Measurements from ENCODE around the gene TUT4. TPM values are rescaled to one million over a fixed set of nuclear protein-coding genes. Genes with fewer than 3 reads are reported as not detected.

Gene TUT4
- total RNA-seq, 2 experiments from 2014 or later: 48.1 to 51.2 TPM

DNA sequence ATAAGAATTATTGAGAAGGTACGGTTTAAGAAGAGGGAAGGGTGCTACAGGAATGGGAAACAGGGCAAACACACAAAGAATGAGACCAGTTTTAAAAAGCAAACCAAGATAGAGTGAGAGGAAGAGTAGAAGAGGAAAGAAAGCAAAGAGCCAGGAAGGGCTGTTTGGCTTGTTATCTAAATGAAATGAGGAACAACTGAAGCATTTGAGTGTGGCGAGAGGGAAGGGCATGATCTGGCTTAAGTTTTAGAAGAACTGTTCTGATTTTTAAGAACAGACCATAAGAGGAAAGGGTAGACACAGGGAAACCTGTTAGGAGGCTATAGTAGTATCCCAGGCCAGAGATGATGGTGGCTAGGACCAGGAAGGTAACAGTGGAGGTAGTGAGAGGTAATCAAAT lies 73.8 kb downstream of the TUT4 start:
- intact Hi-C loops (cut with micrococcal nuclease): no loop called here
- H3K9me3 Mint-ChIP-seq: no peaks in the 10 kb centered on the region

DNA sequence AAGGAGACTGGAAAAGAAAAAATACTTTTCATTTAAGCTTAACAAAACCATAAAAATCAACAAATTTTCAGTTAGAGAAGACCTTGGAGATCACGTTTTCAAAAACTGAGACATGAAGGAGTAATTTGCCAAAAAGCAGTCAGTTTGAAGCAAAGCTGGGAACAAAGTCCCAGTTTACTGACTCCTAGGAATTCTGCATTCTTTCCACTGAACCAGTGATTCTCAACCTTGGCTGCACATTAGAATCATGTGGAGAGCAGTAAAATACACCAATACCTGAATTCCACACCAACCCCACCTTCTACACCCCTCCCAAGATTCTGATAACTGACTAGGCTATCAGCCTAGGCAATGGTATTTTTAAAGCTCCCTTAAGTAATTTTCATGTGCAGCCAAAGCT lies 75.0 kb downstream of the TUT4 start:
- no peak for DNase-seq
- H3K4me1 Mint-ChIP-seq (ENCODE audit: low read depth): peaks cover 3% of the 10 kb centered on the region
- no peak overlapping the region for H3K27ac Mint-ChIP-seq
- no peaks in the 10 kb centered on the region for H3K27me3 Mint-ChIP-seq (ENCODE audit: low read depth)
- no peak overlapping the region for H3K4me3 Mint-ChIP-seq
- H3K36me3 Mint-ChIP-seq (ENCODE audit: low read depth): peaks cover 7% of the 10 kb centered on the region
- CTCF ChIA-PET: interaction anchor here (0.8 kb wide), 1 partner anchor 18 kb away, joined by 3 read pairs; no protein-coding TSS in a partner anchor
- H3K9me3 Mint-ChIP-seq: no peaks in the 10 kb centered on the region
- intact Hi-C loops (cut with micrococcal nuclease): no loop called here

More for the DNA sequence above, 73.8 kb downstream of the TUT4 start:
- no peak overlapping the region for H3K27ac Mint-ChIP-seq
- H3K36me3 Mint-ChIP-seq (ENCODE audit: low read depth): peaks cover 7% of the 10 kb centered on the region
- no peak overlapping the region for H3K4me3 Mint-ChIP-seq
- CTCF ChIA-PET: no interaction called here
- H3K27me3 Mint-ChIP-seq (ENCODE audit: low read depth): no peaks in the 10 kb centered on the region
- DNase-seq: no peak
- no peaks in the 10 kb centered on the region for H3K4me1 Mint-ChIP-seq (ENCODE audit: low read depth)

DNA sequence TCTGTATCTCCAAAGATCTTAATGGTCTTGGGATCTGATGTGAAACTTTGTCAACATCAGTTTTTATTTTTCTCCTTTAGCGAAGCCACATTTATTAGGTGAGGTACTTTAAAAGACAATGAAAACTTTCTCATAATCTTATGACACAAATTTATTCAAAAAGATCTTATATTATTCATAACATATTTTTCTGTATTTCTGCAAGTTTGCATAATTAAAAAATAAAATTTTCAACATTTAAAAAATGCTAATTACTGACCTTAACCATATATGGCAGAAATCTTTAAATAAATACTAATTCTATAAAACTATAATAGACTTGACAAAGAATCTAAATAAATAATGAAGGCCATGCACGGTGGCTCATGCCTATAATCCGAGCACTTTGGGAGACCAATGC lies 75.9 kb downstream of the TUT4 start:
- Mint-ChIP-seq H3K4me3 (no peak overlapping the region), H3K27ac (no peak overlapping the region), H3K27me3 (ENCODE audit: low read depth) (no peaks in the 10 kb centered on the region), H3K9me3 (no peaks in the 10 kb centered on the region), H3K4me1 (ENCODE audit: low read depth) (peaks cover 4% of the 10 kb centered on the region), H3K36me3 (ENCODE audit: low read depth) (peaks cover 4% of the 10 kb centered on the region)
- DNase-seq: no peak
- CTCF ChIA-PET: no interaction called here
- intact Hi-C loops (cut with micrococcal nuclease): no loop called here

DNA sequence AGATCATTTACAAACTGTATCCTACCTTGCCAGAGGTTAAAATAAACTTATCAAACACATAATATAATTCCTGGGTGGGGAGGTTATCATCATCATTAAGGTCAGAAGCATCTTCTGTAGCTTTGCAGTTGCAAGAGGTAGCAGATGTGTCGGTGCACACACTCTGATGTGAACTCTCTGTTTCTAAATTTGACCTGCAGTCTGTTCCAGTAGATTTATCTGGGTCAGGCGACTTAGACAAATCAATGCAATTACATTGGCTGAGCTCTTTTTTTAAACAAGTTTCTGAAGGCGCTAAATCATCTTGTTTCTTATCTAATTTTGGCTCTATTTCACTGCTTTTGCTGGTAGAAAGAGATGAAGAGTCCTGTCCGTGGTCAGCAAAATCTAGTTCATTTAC lies 78.1 kb downstream of the TUT4 start:
- intact Hi-C loops (cut with micrococcal nuclease): loop anchor here (1.0 kb wide), 1 partner anchor 35 kb away; no protein-coding TSS in a partner anchor
- H3K27ac Mint-ChIP-seq: no peak overlapping the region
- CTCF ChIA-PET: no interaction called here

DNA sequence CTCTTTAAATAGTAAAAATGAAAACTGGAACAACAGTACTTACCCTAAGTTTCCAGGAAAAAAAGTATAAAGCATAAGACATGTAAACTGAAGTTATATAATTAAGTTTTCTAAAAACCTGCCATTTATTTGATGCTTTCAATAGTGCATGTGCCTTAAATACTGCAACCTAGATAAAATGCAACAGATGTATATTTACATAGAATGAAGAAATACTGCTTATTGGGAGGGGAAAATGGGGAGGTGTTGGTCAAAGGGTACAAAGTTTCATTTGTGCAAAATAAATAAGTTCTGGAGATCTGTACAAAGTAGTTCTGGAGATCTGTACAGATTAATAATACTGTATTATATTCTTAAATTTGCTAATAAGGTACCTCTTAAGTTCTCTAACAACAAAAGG lies 79.9 kb downstream of the TUT4 start:
- no peak overlapping the region for H3K4me3 Mint-ChIP-seq
- H3K9me3 Mint-ChIP-seq: no peaks in the 10 kb centered on the region
- no peaks in the 10 kb centered on the region for H3K27me3 Mint-ChIP-seq (ENCODE audit: low read depth)
- DNase-seq: no peak
- no peak overlapping the region for H3K27ac Mint-ChIP-seq
- peaks cover 4% of the 10 kb centered on the region for H3K4me1 Mint-ChIP-seq (ENCODE audit: low read depth)
- peaks cover 4% of the 10 kb centered on the region for H3K36me3 Mint-ChIP-seq (ENCODE audit: low read depth)
- CTCF ChIA-PET: interaction anchor here (0.7 kb wide), 1 partner anchor 213 kb away, joined by 3 read pairs; no protein-coding TSS in a partner anchor
- intact Hi-C loops (cut with micrococcal nuclease): no loop called here

More for the DNA sequence above, 78.1 kb downstream of the TUT4 start:
- Mint-ChIP-seq H3K36me3 (ENCODE audit: low read depth) (peaks cover 4% of the 10 kb centered on the region), H3K9me3 (no peaks in the 10 kb centered on the region), H3K4me3 (no peak overlapping the region), H3K27me3 (ENCODE audit: low read depth) (no peaks in the 10 kb centered on the region), H3K4me1 (ENCODE audit: low read depth) (peaks cover 4% of the 10 kb centered on the region)
- DNase-seq: no peak

DNA sequence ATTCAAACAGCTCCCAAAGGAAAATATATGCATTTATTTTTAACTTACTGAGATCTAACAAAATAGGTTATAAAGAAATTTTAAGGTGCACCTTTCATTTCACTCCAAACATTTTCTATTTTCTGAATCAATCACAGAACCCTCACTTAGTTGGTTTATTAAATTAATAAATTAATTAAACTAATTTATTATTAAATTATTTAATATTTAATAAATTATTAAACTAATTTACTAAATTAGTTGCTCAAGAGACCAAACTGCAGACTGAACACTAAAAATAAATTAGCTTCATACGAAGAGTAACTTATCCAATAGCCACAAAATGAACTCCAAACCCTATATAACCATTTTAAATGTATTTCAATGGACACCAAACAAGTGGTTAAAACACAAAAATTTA lies 80.5 kb downstream of the TUT4 start:
- Mint-ChIP-seq H3K4me3 (no peak overlapping the region), H3K9me3 (no peaks in the 10 kb centered on the region), H3K4me1 (ENCODE audit: low read depth) (peaks cover 4% of the 10 kb centered on the region), H3K27ac (no peak overlapping the region), H3K36me3 (ENCODE audit: low read depth) (peaks cover 6% of the 10 kb centered on the region), H3K27me3 (ENCODE audit: low read depth) (no peaks in the 10 kb centered on the region)
- CTCF ChIA-PET: interaction anchor here (0.6 kb wide), 2 partner anchors 311 to 428 kb away, joined by 3 read pairs; no protein-coding TSS in a partner anchor
- no peak for DNase-seq
- intact Hi-C loops (cut with micrococcal nuclease): no loop called here

DNA sequence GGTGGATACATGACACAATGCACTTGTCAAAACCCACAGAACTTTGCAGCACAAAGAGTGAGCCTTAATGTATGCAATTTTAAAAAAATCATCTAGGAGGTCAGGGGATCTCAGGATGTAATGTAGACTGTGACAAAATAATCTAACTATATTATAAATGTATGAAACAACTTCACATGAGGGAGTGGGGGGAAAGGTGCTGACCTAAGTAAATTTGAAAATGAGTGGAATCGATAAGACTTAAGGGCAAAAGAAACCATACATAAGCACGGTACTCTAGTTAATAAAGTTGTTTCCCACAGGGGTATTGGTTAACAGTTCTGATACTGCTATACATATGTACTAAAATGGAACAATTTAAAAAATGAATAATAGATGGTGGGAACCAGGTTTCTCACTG lies 83.8 kb downstream of the TUT4 start:
- intact Hi-C loops (cut with micrococcal nuclease): no loop called here
- Mint-ChIP-seq H3K27ac (no peak overlapping the region), H3K9me3 (no peaks in the 10 kb centered on the region), H3K36me3 (ENCODE audit: low read depth) (peaks cover 4% of the 10 kb centered on the region), H3K27me3 (ENCODE audit: low read depth) (no peaks in the 10 kb centered on the region), H3K4me1 (ENCODE audit: low read depth) (peaks cover 6% of the 10 kb centered on the region), H3K4me3 (no peak overlapping the region)
- DNase-seq: no peak
- CTCF ChIA-PET: no interaction called here

DNA sequence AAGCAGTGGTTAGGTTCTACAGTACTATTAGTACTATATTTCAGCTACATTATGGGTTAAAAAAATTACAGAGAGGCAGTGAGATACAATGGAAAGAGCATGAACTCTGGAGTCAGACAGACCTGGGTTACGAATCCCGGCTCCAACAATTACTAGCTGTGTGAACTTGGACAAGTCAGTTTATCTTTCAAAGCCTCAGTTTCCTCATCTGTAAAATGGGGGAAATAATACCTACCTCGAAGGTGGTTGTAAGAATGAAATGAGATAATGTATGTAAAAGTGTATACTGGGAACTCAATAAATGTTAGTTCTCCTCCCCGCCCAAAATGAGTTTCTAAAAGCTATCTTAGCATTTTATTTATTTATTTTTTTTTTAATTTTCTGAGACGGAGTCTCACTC lies 89.0 kb downstream of the TUT4 start:
- H3K4me3 Mint-ChIP-seq: no peak overlapping the region
- peaks cover 1% of the 10 kb centered on the region for H3K4me1 Mint-ChIP-seq (ENCODE audit: low read depth)
- H3K27ac Mint-ChIP-seq: no peak overlapping the region
- CTCF ChIA-PET: interaction anchor here (1.1 to 1.2 kb wide), 2 partner anchors 202 to 222 kb away, joined by 3 to 4 read pairs; no protein-coding TSS in a partner anchor
- intact Hi-C loops (cut with micrococcal nuclease): no loop called here
- peaks cover 6% of the 10 kb centered on the region for H3K36me3 Mint-ChIP-seq (ENCODE audit: low read depth)
- H3K27me3 Mint-ChIP-seq (ENCODE audit: low read depth): no peaks in the 10 kb centered on the region
- H3K9me3 Mint-ChIP-seq: no peaks in the 10 kb centered on the region
- no peak for DNase-seq

DNA sequence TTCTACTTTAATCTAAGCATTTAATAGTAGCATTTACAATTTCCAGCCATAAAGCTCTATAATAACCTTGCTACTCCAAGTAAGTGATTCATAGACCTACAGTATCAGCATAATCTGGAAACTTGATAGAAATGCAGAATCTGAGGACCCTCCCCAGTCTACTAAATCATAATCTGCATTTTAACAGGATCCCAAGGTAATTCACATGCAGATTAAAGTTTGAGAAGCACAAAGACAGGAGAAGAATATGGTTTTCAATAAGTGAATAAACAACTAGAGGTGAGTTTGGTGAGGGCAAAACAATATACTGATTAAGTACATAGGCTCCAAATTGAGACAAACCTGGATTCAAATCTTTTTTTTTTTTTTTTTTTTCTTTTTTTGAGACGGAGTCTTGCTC lies 91.1 kb downstream of the TUT4 start:
- no peak for DNase-seq
- H3K27ac Mint-ChIP-seq: no peak overlapping the region
- intact Hi-C loops (cut with micrococcal nuclease): no loop called here
- no peak overlapping the region for H3K4me3 Mint-ChIP-seq
- no peaks in the 10 kb centered on the region for H3K27me3 Mint-ChIP-seq (ENCODE audit: low read depth)
- H3K36me3 Mint-ChIP-seq (ENCODE audit: low read depth): peaks cover 7% of the 10 kb centered on the region
- no peaks in the 10 kb centered on the region for H3K9me3 Mint-ChIP-seq
- no peaks in the 10 kb centered on the region for H3K4me1 Mint-ChIP-seq (ENCODE audit: low read depth)
- CTCF ChIA-PET: no interaction called here

DNA sequence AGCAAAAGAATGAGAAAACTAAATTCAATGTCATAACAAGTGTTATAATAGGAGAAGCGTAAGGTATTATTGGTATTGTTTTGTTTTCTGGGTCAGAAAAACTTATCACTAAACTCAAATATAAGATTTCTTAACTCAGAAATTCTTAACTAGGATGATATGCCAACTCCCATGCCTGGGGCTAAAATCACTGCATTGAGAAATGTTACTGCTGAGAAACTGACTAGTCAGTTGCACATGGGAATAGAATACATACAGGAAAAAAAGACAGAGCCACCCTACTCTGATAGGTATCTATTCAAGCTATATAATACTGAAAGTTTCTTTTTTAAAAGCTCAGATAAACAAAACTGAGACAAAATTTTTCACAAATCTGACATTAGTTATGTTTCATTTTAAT lies 92.2 kb downstream of the TUT4 start:
- DNase-seq: no peak
- Mint-ChIP-seq H3K9me3 (no peaks in the 10 kb centered on the region), H3K27me3 (ENCODE audit: low read depth) (no peaks in the 10 kb centered on the region), H3K4me1 (ENCODE audit: low read depth) (no peaks in the 10 kb centered on the region), H3K27ac (no peak overlapping the region), H3K36me3 (ENCODE audit: low read depth) (peaks cover 9% of the 10 kb centered on the region), H3K4me3 (no peak overlapping the region)
- CTCF ChIA-PET: interaction anchor here (0.6 kb wide), 1 partner anchor 9 kb away, joined by 4 read pairs; no protein-coding TSS in a partner anchor
- intact Hi-C loops (cut with micrococcal nuclease): no loop called here

DNA sequence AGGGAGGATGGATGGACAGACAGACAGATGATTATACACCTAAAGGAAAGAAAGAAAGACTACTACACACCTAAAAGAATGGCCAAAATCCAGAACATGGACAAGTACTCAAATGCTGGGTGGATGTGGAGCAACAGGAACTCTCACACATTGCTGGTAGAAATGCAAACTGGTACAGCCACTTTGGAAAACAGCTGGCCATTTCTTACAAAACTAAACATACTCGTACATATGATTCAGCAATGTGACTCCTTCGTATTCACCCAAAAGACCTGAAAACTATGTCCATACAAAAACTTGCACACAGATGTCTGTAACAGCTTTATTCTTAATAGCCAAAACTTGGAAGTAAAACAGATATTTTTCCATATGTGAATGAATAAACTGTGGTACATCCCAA lies 97.2 kb downstream of the TUT4 start:
- H3K4me1 Mint-ChIP-seq (ENCODE audit: low read depth): no peaks in the 10 kb centered on the region
- no peak overlapping the region for H3K27ac Mint-ChIP-seq
- H3K27me3 Mint-ChIP-seq (ENCODE audit: low read depth): no peaks in the 10 kb centered on the region
- no peak overlapping the region for H3K4me3 Mint-ChIP-seq
- intact Hi-C loops (cut with micrococcal nuclease): no loop called here
- CTCF ChIA-PET: interaction anchor here (0.7 kb wide), 1 partner anchor 9 kb away, joined by 3 read pairs; no protein-coding TSS in a partner anchor
- no peak for DNase-seq
- no peaks in the 10 kb centered on the region for H3K9me3 Mint-ChIP-seq
- peaks cover 19% of the 10 kb centered on the region for H3K36me3 Mint-ChIP-seq (ENCODE audit: low read depth)

DNA sequence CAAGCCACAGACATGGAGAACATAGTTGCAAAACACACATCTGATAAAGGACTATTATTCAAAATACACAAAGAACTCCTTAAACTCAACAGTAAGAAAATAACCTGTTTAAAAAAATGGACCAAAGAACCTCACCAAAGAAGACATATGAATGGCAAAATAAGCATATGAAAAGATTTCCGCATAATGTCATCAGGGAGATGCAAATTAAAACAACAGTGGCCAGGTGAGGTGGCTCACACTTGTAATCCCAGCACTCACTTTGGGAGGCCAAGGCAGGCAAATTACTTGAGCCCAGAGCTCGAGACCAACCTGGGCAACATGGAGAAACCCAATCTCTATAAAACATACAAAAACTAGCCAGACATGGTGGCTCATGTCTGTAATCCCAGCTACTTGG lies 98.1 kb downstream of the TUT4 start:
- Mint-ChIP-seq H3K4me1 (ENCODE audit: low read depth) (no peaks in the 10 kb centered on the region), H3K36me3 (ENCODE audit: low read depth) (peaks cover 18% of the 10 kb centered on the region), H3K9me3 (no peaks in the 10 kb centered on the region), H3K27me3 (ENCODE audit: low read depth) (no peaks in the 10 kb centered on the region), H3K4me3 (no peak overlapping the region), H3K27ac (no peak overlapping the region)
- intact Hi-C loops (cut with micrococcal nuclease): no loop called here
- DNase-seq: no peak
- CTCF ChIA-PET: no interaction called here

DNA sequence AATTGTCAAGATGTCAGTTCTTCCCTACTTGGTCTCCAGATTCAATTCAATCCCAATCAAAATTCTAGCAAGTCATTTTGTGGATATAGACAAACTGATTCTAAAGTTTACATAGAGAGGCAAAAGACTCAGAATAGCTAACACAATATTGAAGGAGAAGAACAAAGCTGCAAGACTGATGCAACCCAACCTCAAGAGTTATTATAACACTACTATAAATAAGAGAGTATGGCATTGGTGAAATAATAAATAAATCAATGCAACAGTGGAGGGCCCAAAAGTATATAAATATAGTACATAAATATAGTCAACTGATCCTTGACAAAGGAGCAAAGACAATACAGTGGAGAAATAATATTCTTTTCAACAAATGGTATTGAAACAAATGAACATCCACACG lies 98.8 kb downstream of the TUT4 start:
- intact Hi-C loops (cut with micrococcal nuclease): no loop called here
- H3K27ac Mint-ChIP-seq: no peak overlapping the region
- no peaks in the 10 kb centered on the region for H3K4me1 Mint-ChIP-seq (ENCODE audit: low read depth)
- H3K9me3 Mint-ChIP-seq: no peaks in the 10 kb centered on the region
- no peak overlapping the region for H3K4me3 Mint-ChIP-seq
- H3K36me3 Mint-ChIP-seq (ENCODE audit: low read depth): peaks cover 18% of the 10 kb centered on the region
- DNase-seq: no peak
- CTCF ChIA-PET: no interaction called here
- no peaks in the 10 kb centered on the region for H3K27me3 Mint-ChIP-seq (ENCODE audit: low read depth)

All from activated naive CD4-positive, alpha-beta T cell treated with anti-CD3 and anti-CD28 coated beads for 36 hours (primary cell).